ENCODE data around the gene ABCA1.

ABCA1 gene

DNA sequence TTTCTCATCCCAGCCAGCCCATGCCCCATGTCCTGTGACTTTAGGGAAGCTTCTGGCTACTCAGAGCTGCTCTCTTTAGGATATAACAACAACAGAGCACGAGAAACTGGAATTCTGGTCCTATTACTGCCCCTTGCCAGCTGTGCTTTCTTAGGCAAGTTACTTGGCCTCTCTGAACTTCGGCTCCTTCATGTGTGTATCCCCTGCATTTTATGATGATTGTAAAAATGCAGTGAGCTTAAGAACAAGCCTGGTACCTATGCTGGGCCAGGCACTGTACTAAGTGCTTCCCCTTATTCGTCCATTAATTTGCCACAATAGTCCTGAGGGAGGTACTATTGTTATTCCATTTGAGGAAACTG, 54.5 kb downstream of the ABCA1 start:
- TF ChIP-seq, protein P1, sequence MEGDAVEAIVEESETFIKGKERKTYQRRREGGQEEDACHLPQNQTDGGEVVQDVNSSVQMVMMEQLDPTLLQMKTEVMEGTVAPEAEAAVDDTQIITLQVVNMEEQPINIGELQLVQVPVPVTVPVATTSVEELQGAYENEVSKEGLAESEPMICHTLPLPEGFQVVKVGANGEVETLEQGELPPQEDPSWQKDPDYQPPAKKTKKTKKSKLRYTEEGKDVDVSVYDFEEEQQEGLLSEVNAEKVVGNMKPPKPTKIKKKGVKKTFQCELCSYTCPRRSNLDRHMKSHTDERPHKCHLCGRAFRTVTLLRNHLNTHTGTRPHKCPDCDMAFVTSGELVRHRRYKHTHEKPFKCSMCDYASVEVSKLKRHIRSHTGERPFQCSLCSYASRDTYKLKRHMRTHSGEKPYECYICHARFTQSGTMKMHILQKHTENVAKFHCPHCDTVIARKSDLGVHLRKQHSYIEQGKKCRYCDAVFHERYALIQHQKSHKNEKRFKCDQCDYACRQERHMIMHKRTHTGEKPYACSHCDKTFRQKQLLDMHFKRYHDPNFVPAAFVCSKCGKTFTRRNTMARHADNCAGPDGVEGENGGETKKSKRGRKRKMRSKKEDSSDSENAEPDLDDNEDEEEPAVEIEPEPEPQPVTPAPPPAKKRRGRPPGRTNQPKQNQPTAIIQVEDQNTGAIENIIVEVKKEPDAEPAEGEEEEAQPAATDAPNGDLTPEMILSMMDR (IDR thresholded peaks at IDR 0.05; ENCODE audit: control extremely low read depth, extremely low read depth, low read depth, missing control alignments), result no peak
- CTCF ChIA-PET, result interaction anchor here (1.0 to 2.8 kb wide), 2 partner anchors 10 to 11 kb away, joined by 3 to 12 read pairs; no protein-coding TSS in a partner anchor
- POLR2A ChIA-PET, result no interaction called here
- no peak for DNase-seq (ENCODE audit: extremely low spot score)

DNA sequence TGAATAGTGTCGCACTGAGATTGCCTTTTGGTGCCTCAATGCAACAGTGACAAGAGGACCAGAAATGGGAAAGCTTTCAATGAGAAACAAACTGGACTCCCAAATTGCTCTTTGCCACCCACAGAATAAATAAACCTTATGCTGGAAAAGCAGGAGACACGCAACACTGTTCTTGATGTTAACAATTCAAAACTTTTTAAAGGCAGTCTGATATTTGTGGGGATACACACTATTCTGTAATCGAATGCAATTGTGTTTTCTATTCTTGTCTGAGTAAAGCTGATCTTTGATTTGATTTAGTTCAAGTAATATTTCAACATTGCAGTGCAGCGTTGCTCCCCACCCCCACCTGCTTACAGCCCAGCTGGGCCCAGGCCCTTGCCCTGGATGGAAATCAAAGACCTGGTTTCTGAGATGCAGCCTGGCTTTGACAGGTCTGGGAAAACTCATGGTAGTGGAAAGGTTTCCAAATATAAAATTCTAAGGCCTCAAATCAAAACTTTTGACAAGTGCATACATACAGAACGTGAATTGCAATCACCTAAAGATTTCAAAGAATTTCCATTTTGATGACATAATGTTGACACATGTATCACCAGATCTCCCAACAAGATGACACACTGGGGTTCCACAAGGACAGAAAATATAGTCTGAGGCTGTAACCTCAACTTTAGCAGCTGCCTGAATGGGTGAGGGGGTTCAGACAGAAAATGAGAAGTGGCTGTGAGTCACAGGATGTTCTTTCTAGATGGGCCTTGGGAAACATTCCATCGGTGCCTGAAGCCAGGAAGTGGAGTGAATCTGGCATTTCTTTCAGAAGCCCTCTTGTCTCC, 55.1 kb downstream of the ABCA1 start:
- TF ChIP-seq, protein P1 (IDR thresholded peaks at IDR 0.05; ENCODE audit: control extremely low read depth, extremely low read depth, low read depth, missing control alignments), result no peak
- CTCF ChIA-PET, result interaction anchor here (1.0 to 2.8 kb wide), 2 partner anchors 9 to 12 kb away, joined by 3 to 12 read pairs; no protein-coding TSS in a partner anchor
- POLR2A ChIA-PET, result no interaction called here
- DNase-seq (ENCODE audit: extremely low spot score), result no peak

DNA sequence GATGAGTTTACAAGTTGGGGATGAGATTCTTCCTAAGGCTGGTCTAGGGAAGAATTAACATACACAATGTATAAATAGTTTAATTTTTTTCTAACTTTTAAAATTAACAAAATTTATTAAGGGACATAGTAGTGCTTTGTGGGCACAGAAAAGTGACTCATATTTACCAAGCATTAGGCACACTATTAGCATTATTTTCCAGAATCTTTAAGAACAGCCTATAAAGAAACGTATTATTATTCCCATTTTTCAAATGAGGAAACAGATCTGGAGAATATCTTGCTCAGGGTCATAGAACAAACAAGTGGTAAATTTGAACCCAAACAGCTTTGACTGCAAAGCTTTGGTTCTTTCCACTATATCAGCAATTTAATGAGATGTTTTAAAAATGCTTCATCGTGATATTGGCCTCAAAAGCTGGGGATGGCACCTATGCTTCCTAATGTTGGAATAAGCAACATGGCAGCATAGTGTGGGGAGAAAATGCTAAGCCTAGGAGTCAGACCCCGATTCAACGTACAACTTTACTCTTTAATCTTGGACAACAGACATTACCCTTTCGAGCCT, 55.9 kb downstream of the ABCA1 start:
- DNase-seq (ENCODE audit: extremely low spot score), result no peak
- ChIA-PET POLR2A (interaction anchor here (0.6 kb wide), 1 partner anchor 21 kb away, joined by 3 read pairs; no protein-coding TSS in a partner anchor), CTCF (interaction anchor here (1.1 to 2.8 kb wide), 3 partner anchors 9 to 22 kb away, joined by 3 to 12 read pairs (median 3); no protein-coding TSS in a partner anchor)
- TF ChIP-seq, protein P1 (IDR thresholded peaks at IDR 0.05; ENCODE audit: control extremely low read depth, extremely low read depth, low read depth, missing control alignments), result no peak

DNA sequence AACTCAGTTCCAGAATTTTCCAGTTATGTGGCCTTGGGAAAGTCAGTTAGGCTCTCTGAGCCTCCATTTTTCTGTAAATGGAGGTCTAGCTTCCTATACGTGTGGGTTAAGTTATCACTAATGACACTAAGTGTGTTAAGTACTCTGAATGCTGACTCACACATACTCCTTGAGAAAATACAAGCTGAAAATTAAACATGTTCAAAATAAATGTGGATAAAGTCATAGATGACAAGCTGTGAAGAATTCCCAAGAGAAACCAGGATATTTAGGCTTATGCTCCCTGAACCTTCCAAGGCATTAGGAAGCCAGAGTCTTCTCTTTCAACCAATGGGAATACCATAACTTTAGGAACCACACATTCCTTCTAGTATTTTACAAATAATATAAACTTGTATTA, 58.1 kb downstream of the ABCA1 start:
- DNase-seq (ENCODE audit: extremely low spot score), result no peak
- TF ChIP-seq, protein P1 (IDR thresholded peaks at IDR 0.05; ENCODE audit: control extremely low read depth, extremely low read depth, low read depth, missing control alignments), result no peak
- CTCF ChIA-PET, result interaction anchor here (1.4 kb wide), 1 partner anchor 288 kb away, joined by 6 read pairs; no protein-coding TSS in a partner anchor
- POLR2A ChIA-PET, result no interaction called here

DNA sequence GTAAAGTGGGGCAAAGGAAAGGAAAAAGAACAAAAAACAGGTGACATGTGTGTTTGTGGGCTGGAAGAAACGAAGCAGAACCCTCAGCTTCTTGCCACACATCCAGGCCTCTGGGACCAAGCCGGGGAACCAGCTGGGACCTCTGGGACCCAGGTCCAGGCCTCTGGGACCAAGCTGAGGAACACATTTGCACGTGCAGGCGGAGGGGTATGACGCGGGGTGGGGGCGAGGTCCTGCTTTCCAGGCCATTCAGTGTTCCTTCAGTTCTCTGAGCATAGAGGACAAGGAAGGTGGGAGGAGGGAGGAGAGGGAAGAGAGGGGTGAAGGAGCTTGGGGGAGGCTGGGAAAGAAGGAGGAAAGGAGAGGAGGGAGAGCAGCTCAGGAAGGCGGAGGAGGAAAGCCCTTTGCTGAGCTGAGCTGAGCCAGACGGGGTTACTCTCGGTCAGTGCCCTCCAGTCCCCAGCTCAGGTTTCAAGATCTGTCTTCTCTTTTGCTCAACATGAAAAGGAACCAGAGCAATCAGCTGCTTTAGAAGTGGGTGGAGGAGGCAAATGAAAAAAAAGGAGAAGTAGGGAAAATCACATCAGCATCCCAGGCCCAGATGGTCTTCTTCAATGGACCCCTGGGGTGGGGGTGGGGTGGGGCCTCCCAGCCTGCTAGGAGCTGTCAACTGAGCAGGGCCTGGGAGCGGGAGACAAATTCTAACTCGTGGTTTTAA, 59.1 kb downstream of the ABCA1 start:
- TF ChIP-seq, protein P1 (IDR thresholded peaks at IDR 0.05; ENCODE audit: control extremely low read depth, extremely low read depth, low read depth, missing control alignments), result no peak
- ChIA-PET CTCF (interaction anchor here (1.1 to 1.4 kb wide), 3 partner anchors 15 to 547 kb away, joined by 3 to 6 read pairs (median 3); no protein-coding TSS in a partner anchor), POLR2A (no interaction called here)
- DNase-seq (ENCODE audit: extremely low spot score), result peak; percentile 84

DNA sequence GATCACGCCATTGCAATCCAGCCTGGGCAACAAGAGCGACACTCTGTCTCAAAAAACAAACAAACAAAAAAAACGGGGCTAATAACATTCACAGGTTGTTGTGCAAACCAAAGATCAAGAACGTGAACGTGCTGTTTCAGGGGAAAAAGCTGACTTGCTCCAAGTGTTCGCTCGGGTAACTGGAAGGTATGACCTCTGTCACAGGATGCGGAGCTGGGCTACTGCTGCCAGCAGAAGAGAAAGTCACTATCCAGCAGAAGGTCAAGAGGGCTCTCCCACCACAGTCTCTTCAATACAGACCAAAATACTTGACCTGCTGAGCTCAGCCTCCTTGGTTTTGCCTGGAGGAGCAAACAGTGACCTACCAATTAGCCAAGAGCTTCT, 59.7 kb downstream of the ABCA1 start:
- no peak for DNase-seq (ENCODE audit: extremely low spot score)
- ChIA-PET POLR2A (no interaction called here), CTCF (interaction anchor here (1.1 to 1.3 kb wide), 2 partner anchors 14 to 548 kb away, joined by 3 read pairs; no protein-coding TSS in a partner anchor)
- TF ChIP-seq, protein P1 (IDR thresholded peaks at IDR 0.05; ENCODE audit: control extremely low read depth, extremely low read depth, low read depth, missing control alignments), result no peak
